Tibial artery (tissue), 4 donors: ENCODE measurements around the gene HACD3.

Experiments
- DNase-seq, 2 donors: peaks; one replicate each; pipeline ENCODE4 v3.0.0-alpha.2; 2019
- H3K27ac ChIP-seq, 2 donors: fragments of 200-600 bp; sonication (generic) in 1 of 2; 1 replicate in 1 of 2; 2 replicates in 1 of 2; pipeline ENCODE4 v1.5.1; 2018 to 2019; ENCODE audit warnings: mild to moderate bottlenecking in 1 of 2
- H3K27me3 ChIP-seq, 2 donors: fragments of 200-600 bp; sonication (generic) in 1 of 2; one replicate each; pipeline versions ENCODE4 v1.5.1 to v1.6.0; 2016 to 2019
- H3K36me3 ChIP-seq, 3 donors: fragments of 200-600 bp; sonication (generic) in 2 of 3; one replicate each; pipeline ENCODE4 v1.5.1; 2016 to 2019; ENCODE audit warnings: mild to moderate bottlenecking in 2 of 3
- H3K4me1 ChIP-seq, 4 donors: fragments of 200-600 bp; sonication (generic) in 2 of 4; 1 replicate in 3 of 4; 2 replicates in 1 of 4; pipeline ENCODE4 v1.5.1; 2016 to 2019
- H3K4me3 ChIP-seq, 2 donors: fragments of 200-600 bp; sonication (generic) in 1 of 2; 1 replicate in 1 of 2; 2 replicates in 1 of 2; pipeline ENCODE4 v1.5.1; 2018 to 2019; ENCODE audit warnings: mild to moderate bottlenecking in 2 of 2
- H3K9me3 ChIP-seq, 3 donors: fragments of 200-600 bp; sonication (generic) in 1 of 3; one replicate each; pipeline ENCODE4 v1.5.1; 2016 to 2019
- intact Hi-C: fragments of 100-400 bp; cut with DNase I; formaldehyde crosslinking; loops from one replicate; pipeline ENCODE4 v1.15.0; 2023; ENCODE audit warnings: low total_unique reads
- TF ChIP-seq, protein P1 (sequence below), 2 experiments: fragments of 200-600 bp in 1 of 2; fragments of 450-650 bp in 1 of 2; IDR thresholded peaks; one replicate each; pipeline ENCODE4 v1.5.1; 2017 to 2019; ENCODE audit warnings: antibody characterized with exemption in 2 of 2, mild to moderate bottlenecking in 1 of 2, moderate library complexity in 1 of 2

HACD3 gene

GRCh38 chr15:65583701-65584100, 53.4 kb downstream of the HACD3 start:
- intact Hi-C loops: no loop called here
- peaks cover 44 to 100% (median 86%) of the 10 kb centered on the region in 3 donors for H3K36me3 ChIP-seq
- no peak overlapping the region for H3K27ac ChIP-seq

DNA sequence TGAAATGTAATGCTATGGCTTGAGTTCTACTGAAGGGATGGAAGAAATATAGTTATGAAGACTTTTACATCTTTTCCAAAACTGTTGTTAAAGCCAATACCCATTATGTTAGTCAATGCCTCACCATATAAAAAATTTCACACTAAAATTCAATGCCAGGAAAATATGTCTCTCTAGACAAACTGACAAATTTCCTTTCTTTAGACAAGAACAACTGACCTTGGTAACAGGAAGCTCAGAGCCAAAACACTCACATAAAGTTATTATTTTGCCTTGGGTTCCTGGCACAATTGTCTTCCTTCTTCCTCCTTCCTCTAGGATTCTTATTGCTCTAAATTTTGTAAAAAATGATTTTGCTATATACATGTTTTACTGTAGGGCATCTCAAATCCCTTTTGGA, 54.0 kb downstream of the HACD3 start:
- H3K27me3 ChIP-seq: no peaks in the 10 kb centered on the region
- H3K27ac ChIP-seq: no peak overlapping the region
- H3K4me3 ChIP-seq: no peak overlapping the region
- no peak for DNase-seq
- H3K36me3 ChIP-seq: peaks cover 39 to 100% (median 87%) of the 10 kb centered on the region in 3 donors
- no peaks in the 10 kb centered on the region for H3K9me3 ChIP-seq
- H3K4me1 ChIP-seq: no peaks in the 10 kb centered on the region
- TF ChIP-seq, protein P1, sequence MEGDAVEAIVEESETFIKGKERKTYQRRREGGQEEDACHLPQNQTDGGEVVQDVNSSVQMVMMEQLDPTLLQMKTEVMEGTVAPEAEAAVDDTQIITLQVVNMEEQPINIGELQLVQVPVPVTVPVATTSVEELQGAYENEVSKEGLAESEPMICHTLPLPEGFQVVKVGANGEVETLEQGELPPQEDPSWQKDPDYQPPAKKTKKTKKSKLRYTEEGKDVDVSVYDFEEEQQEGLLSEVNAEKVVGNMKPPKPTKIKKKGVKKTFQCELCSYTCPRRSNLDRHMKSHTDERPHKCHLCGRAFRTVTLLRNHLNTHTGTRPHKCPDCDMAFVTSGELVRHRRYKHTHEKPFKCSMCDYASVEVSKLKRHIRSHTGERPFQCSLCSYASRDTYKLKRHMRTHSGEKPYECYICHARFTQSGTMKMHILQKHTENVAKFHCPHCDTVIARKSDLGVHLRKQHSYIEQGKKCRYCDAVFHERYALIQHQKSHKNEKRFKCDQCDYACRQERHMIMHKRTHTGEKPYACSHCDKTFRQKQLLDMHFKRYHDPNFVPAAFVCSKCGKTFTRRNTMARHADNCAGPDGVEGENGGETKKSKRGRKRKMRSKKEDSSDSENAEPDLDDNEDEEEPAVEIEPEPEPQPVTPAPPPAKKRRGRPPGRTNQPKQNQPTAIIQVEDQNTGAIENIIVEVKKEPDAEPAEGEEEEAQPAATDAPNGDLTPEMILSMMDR (IDR thresholded peaks at IDR 0.05): no peak
- intact Hi-C loops: no loop called here

More at GRCh38 chr15:65583701-65584100, 53.4 kb downstream of the HACD3 start:
- Histone ChIP-seq H3K9me3 (no peaks in the 10 kb centered on the region), H3K27me3 (no peaks in the 10 kb centered on the region), H3K4me3 (no peak overlapping the region), H3K4me1 (no peaks in the 10 kb centered on the region)
- DNase-seq: no peak
- TF ChIP-seq, protein P1 (IDR thresholded peaks at IDR 0.05): no peak

- H3K4me1 ChIP-seq: no peaks in the 10 kb centered on the region
- TF ChIP-seq, protein P1 (IDR thresholded peaks at IDR 0.05): no peak
- intact Hi-C loops: no loop called here
- H3K27ac ChIP-seq: no peak overlapping the region
- peaks cover 44 to 96% (median 83%) of the 10 kb centered on the region in 3 donors for H3K36me3 ChIP-seq
- no peak for DNase-seq
- no peak overlapping the region for H3K4me3 ChIP-seq
- no peaks in the 10 kb centered on the region for H3K27me3 ChIP-seq
- H3K9me3 ChIP-seq: no peaks in the 10 kb centered on the region
These were observed 56.8 kb downstream of the HACD3 start for GRCh38 chr15:65587094-65587493.

DNA sequence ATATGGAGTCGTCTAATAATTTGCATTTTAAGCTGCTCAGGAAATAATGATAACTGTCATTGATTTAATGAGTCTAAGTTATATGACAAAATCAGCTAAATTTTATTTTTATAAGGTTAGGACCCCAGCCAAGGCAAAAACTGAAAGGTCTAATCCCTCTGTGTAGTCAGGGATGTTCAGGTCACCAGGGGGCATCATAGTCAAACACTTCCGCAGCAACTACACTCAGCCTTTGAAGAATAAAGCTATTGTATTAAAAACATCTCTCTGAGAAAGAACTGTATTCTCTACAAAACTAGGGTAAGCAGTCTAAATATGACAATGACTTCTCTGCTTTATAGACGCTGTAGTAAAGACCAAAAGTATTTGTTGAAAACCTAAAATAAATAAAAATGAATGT, 65.7 kb downstream of the HACD3 start:
- intact Hi-C loops: no loop called here
- no peaks in the 10 kb centered on the region for H3K9me3 ChIP-seq
- DNase-seq: no peak

GRCh38 chr15:65598468-65598867, 68.2 kb downstream of the HACD3 start:
- Histone ChIP-seq H3K27me3 (no peaks in the 10 kb centered on the region), H3K36me3 (peaks cover 69 to 93% (median 76%) of the 10 kb centered on the region in 3 donors), H3K4me1 (no peaks in the 10 kb centered on the region), H3K9me3 (no peaks in the 10 kb centered on the region), H3K4me3 (no peak overlapping the region), H3K27ac (no peak overlapping the region)
- intact Hi-C loops: no loop called here
- DNase-seq: no peak
- TF ChIP-seq, protein P1 (IDR thresholded peaks at IDR 0.05): no peak

More for the DNA sequence above, 65.7 kb downstream of the HACD3 start:
- Histone ChIP-seq H3K27me3 (no peaks in the 10 kb centered on the region), H3K36me3 (peaks cover 79 to 95% (median 89%) of the 10 kb centered on the region in 3 donors), H3K4me3 (no peak overlapping the region), H3K4me1 (no peaks in the 10 kb centered on the region), H3K27ac (no peak overlapping the region)
- TF ChIP-seq, protein P1 (IDR thresholded peaks at IDR 0.05): no peak

- H3K4me3 ChIP-seq: no peak overlapping the region
- intact Hi-C loops: no loop called here
- H3K27ac ChIP-seq: no peak overlapping the region
- no peaks in the 10 kb centered on the region for H3K27me3 ChIP-seq
- no peaks in the 10 kb centered on the region for H3K9me3 ChIP-seq
- TF ChIP-seq, protein P1 (IDR thresholded peaks at IDR 0.05): no peak
- peaks cover 71 to 91% (median 76%) of the 10 kb centered on the region in 3 donors for H3K36me3 ChIP-seq
- H3K4me1 ChIP-seq: no peaks in the 10 kb centered on the region
- DNase-seq: no peak
These were observed 69.4 kb downstream of the HACD3 start for GRCh38 chr15:65599677-65600076.
